NT2/D1 (cell line): ENCODE data around the gene LARP1.

Experiments
- YY1 ChIP-seq: IDR thresholded peaks from 2 replicates; pipeline ENCODE4 v1.6.1; 2011; ENCODE audit not compliant: insufficient read length, insufficient read depth
- ZNF274 ChIP-seq: IDR thresholded peaks from 2 replicates; pipeline ENCODE4 v1.6.1; 2011; ENCODE audit warnings: mild to moderate bottlenecking, low read depth, low read length

- TF ChIP-seq YY1 (no peak), ZNF274 (no peak)
Measured at GRCh38 chr5:154740483-154740882, 14.7 kb upstream of the LARP1 start.
